Heart left ventricle (tissue), 16 donors: Measurements from ENCODE around the gene REPS2. TPM values are rescaled to one million over a fixed set of nuclear protein-coding genes. Genes with fewer than 3 reads are reported as not detected.

Experiments
- ATAC-seq, 4 donors: fragments of 200-7000 bp; cut with Tn5 transposase; one replicate each; pipeline ENCODE4 v1.9.1; 2020 to 2022; ENCODE audit warnings: moderate library complexity in 4 of 4, mild to moderate bottlenecking in 3 of 4, moderate number of reproducible peaks in 1 of 4
- DNase-seq, 5 donors: peaks; one replicate each; pipeline ENCODE4 v3.0.0-alpha.2; 2020
- H3K27ac ChIP-seq, 12 donors: fragments of 200-600 bp; sonication (generic) in 4 of 12; one replicate each; pipeline versions ENCODE4 v1.5.0 to v1.8.0; 2016 to 2022; ENCODE audit warnings: mild to moderate bottlenecking in 2 of 12
- H3K27me3 ChIP-seq, 9 donors: fragments of 200-600 bp; sonication (generic) in 2 of 9; one replicate each; pipeline versions ENCODE4 v1.5.1 to v1.8.0; 2016 to 2022; ENCODE audit warnings: mild to moderate bottlenecking in 3 of 9
- H3K36me3 ChIP-seq, 9 donors: fragments of 200-600 bp; sonication (generic) in 2 of 9; one replicate each; pipeline versions ENCODE4 v1.5.0 to v1.8.0; 2018 to 2022; ENCODE audit warnings: mild to moderate bottlenecking in 2 of 9
- H3K4me1 ChIP-seq, 12 donors: fragments of 200-600 bp; sonication (generic) in 4 of 12; one replicate each; pipeline versions ENCODE4 v1.5.0 to v1.8.0; 2016 to 2022; ENCODE audit warnings: mild to moderate bottlenecking in 3 of 12
- H3K4me3 ChIP-seq, 12 donors: fragments of 200-600 bp; sonication (generic) in 4 of 12; one replicate each; pipeline versions ENCODE4 v1.5.0 to v1.8.0; 2017 to 2022; ENCODE audit warnings: mild to moderate bottlenecking in 9 of 12, moderate library complexity in 4 of 12
- H3K9me3 ChIP-seq, 12 donors: fragments of 200-600 bp; sonication (generic) in 4 of 12; one replicate each; pipeline versions ENCODE4 v1.5.0 to v1.8.0; 2016 to 2022; ENCODE audit warnings: mild to moderate bottlenecking in 1 of 12
- CTCF ChIP-seq, 12 donors: fragments of 200-600 bp; sonication (generic) in 4 of 12; IDR thresholded peaks; one replicate each; pipeline versions ENCODE4 v1.5.0 to v1.8.0; 2018 to 2022; ENCODE audit warnings: antibody characterized with exemption in 12 of 12, mild to moderate bottlenecking in 5 of 12
- POLR2A ChIP-seq, 2 donors: fragments of 450-650 bp; IDR thresholded peaks; one replicate each; pipeline ENCODE4 v1.6.1; 2017; ENCODE audit warnings: antibody characterized with exemption in 2 of 2, mild to moderate bottlenecking in 2 of 2, moderate library complexity in 2 of 2
- WGBS, 4 donors: extraction: QIAGEN DNeasy Blood & Tissue Kit in 2 of 4; methylation state at CpG; one replicate each; pipeline versions ENCODE4 v1.1.5 to v1.1.7; 2013 to 2018; 5-methylcytosine and 5-hydroxymethylcytosine counted together
- intact Hi-C, 10 donors: fragments of 100-400 bp; cut with DNase I; formaldehyde crosslinking; loops; one replicate each; pipeline versions ENCODE4 v1.11.1 to v1.14.2; 2022
- polyA plus RNA-seq, 2 donors: library from polyadenylated mRNA; stranded (reverse); fragments of 200-250 nt; gene quantifications; one replicate each; pipeline ENCODE4 v1.2.3, GENCODE V29; 2013
- total RNA-seq, 9 donors: library from RNA; depleted of rRNA in 2 of 9; stranded (reverse); fragments of >200 nt in 2 of 9; fragmentation: NEBNext Ultra II Directional in 3 of 9; extraction: Animal tissue kit (Norgen Biotek cat#: 25700) in 3 of 9; gene quantifications; one replicate each; pipeline versions ENCODE4 v1.1.0 to v1.2.4, GENCODE V29; 2016 to 2023
- donor health status: ischemic (EF 13 %, LVEDD 7.1; RV severe dilation, severe dysfunction).
- donor health status: healthy with polysubstance abuse.
- donor health status: DM: no; HTN: yes; CAD: no.
- donor health status: DM: no; HTN: no; CAD: no.
- donor health status: ischemic (EF 25% LVEDD 6.9; RV normal size, moderate dysfunction).
- donor health status: ischemic (EF 25% LVEDD 5.7; RV mildly dilated, moderate dysfunction).
- donor health status: healthy.
- donor health status: DM: yes; HTN: yes; CAD: no.
- donor health status: ischemic (EF 35%, LVEDD 5.7; RV mildly dilated, moderate dysfunction).
- donor health status: nonischemic (EF 11% LVEDD 7.7; RV severe dilation, severe dysfunction).
- donor health status: DM: yes; HTN: yes; CAD: no.
- donor health status: PGD.
- donor health status: ischemic (EF 29% LVEDD 5.4; RV normal size, mild dysfunction).
- donor health status: nonischemic (EF 23%, LVEDD 6.1; RV moderate dilation, normal function).

The REPS2 gene
- total and polyA plus RNA-seq, 11 donors, result 0.89 to 11.9 (median 6.5) TPM

DNA sequence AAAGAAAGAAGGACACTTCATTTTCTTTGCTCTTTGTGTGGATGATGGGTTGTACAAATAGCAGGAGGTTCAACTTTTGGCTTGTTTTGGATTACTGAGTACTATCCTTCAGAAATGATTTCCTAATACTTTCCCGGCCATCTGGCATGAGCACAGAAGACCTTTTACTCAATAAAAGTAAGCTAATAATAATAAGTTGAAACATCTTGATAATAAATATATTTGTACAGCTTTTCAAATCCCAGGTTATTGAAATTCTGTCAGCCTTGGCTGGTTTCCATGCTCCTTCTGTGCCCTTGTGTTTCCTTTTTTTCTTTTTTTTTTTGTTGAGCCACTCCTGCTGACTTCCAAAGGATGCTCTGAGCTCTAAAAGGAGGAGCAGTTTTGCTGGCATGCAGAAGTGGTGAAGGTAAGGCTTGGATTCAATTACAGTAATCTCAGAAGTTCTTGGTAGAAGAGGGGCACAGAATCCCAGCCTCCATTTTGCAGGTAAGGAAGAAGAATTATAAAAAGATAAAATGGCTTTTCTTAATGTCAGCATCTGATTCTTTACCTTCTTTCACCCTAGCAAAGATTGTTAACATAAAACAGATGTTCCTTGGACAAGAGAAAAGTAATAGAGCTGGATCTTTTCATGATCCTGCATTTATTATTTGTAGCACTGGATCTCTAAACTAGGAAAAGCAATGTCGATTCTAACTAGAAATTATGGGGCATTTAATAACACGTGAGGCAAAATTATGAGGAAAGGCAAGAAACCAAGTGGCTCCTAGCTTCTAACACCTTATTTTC lies 31.9 kb downstream of the REPS2 start:
- 76 to 85% (median 80%) methylated on average over 3 of the region's 3 CpGs for WGBS, 4 donors
- DNase-seq, result no peak

GRCh38 chrX:16979226-16979625 lies 32.8 kb downstream of the REPS2 start:
- H3K9me3 ChIP-seq, result peaks cover 0 to 4% (median 0%) of the 10 kb centered on the region in 12 donors
- H3K27me3 ChIP-seq, result peaks cover 0 to 12% (median 0%) of the 10 kb centered on the region in 9 donors
- WGBS, 4 donors, result 89 to 98% (median 93%) methylated on average over 1 of the region's 1 CpG
- TF ChIP-seq CTCF (IDR thresholded peaks at IDR 0.05) (no peak), POLR2A (IDR thresholded peaks at IDR 0.05) (no peak)
- no peak overlapping the region for H3K4me3 ChIP-seq
- ATAC-seq (no peak), DNase-seq (no peak)
- H3K36me3 ChIP-seq, result no peaks in the 10 kb centered on the region
- no peak overlapping the region for H3K27ac ChIP-seq
- H3K4me1 ChIP-seq, result no peaks in the 10 kb centered on the region
- intact Hi-C loops, result no loop called here

More for the DNA sequence above, 31.9 kb downstream of the REPS2 start:
- intact Hi-C loops, result no loop called here
- TF ChIP-seq POLR2A (IDR thresholded peaks at IDR 0.05) (no peak), CTCF (IDR thresholded peaks at IDR 0.05) (no peak)
- H3K4me3 ChIP-seq, result no peak overlapping the region
- no peak for ATAC-seq
- H3K36me3 ChIP-seq, result no peaks in the 10 kb centered on the region
- peaks cover 0 to 12% (median 0%) of the 10 kb centered on the region in 9 donors for H3K27me3 ChIP-seq
- H3K27ac ChIP-seq, result no peak overlapping the region
- H3K4me1 ChIP-seq, result no peaks in the 10 kb centered on the region
- H3K9me3 ChIP-seq, result peaks cover 0 to 4% (median 0%) of the 10 kb centered on the region in 12 donors

GRCh38 chrX:16981209-16981608 lies 34.8 kb downstream of the REPS2 start:
- intact Hi-C loops, result no loop called here
- DNase-seq, result no peak
- ATAC-seq, result no peak
- WGBS, 4 donors, result 85 to 97% (median 92%) methylated on average over 1 of the region's 1 CpG
- no peaks in the 10 kb centered on the region for H3K4me1 ChIP-seq
- H3K27ac ChIP-seq, result no peak overlapping the region
- no peak for TF ChIP-seq POLR2A (IDR thresholded peaks at IDR 0.05)
- TF ChIP-seq CTCF (IDR thresholded peaks at IDR 0.05), result no peak
- peaks cover 0 to 8% (median 0%) of the 10 kb centered on the region in 9 donors for H3K27me3 ChIP-seq
- H3K4me3 ChIP-seq, result no peak overlapping the region
- no peaks in the 10 kb centered on the region for H3K36me3 ChIP-seq
- H3K9me3 ChIP-seq, result peaks cover 0 to 4% (median 0%) of the 10 kb centered on the region in 12 donors

- Histone ChIP-seq H3K27me3 (peaks cover 0 to 12% (median 0%) of the 10 kb centered on the region in 9 donors), H3K4me1 (no peaks in the 10 kb centered on the region), H3K36me3 (no peaks in the 10 kb centered on the region), H3K4me3 (no peak overlapping the region), H3K9me3 (peaks cover 0 to 4% (median 0%) of the 10 kb centered on the region in 12 donors), H3K27ac (no peak overlapping the region)
- DNase-seq (no peak), ATAC-seq (no peak)
- intact Hi-C loops, result no loop called here
- TF ChIP-seq POLR2A (IDR thresholded peaks at IDR 0.05) (no peak), CTCF (IDR thresholded peaks at IDR 0.05) (no peak)
Measured at GRCh38 chrX:16981980-16982379, 35.5 kb downstream of the REPS2 start.
